C4-2B (cell line): ENCODE results near the gene KRT76.

Experiments used
- ZFX ChIP-seq: fragments of 450-650 bp; IDR thresholded peaks from 2 replicates; pipeline ENCODE4 v1.6.1; 2017
- TF ChIP-seq, protein P1 (sequence below): fragments of 450-650 bp; conservative IDR thresholded peaks from 2 replicates; pipeline ENCODE4 v1.5.1; 2017; ENCODE audit warnings: mild to moderate bottlenecking

DNA sequence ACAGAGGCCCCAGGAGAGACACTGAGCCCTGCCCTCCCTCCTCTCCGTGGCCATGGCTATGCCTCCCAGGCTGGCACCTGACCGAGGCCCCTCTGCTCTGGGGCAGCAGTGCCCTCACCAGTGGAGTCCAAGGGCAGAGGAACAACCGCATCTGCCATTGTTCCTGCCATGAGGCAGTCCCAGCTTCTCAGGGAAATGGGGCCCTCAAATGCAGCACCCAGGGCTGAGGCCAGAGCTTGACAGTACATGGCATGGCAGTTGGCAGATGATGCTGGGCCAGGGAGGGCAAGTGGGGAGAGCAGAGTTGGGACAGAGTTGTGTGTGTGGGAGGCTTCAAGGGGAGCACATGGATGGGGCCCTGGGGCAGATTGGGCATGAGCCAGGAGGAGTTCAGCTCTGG, 52.8 kb downstream of the KRT76 start:
- TF ChIP-seq, protein P1, sequence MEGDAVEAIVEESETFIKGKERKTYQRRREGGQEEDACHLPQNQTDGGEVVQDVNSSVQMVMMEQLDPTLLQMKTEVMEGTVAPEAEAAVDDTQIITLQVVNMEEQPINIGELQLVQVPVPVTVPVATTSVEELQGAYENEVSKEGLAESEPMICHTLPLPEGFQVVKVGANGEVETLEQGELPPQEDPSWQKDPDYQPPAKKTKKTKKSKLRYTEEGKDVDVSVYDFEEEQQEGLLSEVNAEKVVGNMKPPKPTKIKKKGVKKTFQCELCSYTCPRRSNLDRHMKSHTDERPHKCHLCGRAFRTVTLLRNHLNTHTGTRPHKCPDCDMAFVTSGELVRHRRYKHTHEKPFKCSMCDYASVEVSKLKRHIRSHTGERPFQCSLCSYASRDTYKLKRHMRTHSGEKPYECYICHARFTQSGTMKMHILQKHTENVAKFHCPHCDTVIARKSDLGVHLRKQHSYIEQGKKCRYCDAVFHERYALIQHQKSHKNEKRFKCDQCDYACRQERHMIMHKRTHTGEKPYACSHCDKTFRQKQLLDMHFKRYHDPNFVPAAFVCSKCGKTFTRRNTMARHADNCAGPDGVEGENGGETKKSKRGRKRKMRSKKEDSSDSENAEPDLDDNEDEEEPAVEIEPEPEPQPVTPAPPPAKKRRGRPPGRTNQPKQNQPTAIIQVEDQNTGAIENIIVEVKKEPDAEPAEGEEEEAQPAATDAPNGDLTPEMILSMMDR: no peak
- TF ChIP-seq ZFX: no peak
